GM18951 (cell line): ENCODE results near the gene DPEP2NB.

ENCODE experiments used
- POLR2A ChIP-seq: IDR thresholded peaks from 4 replicates; pipeline ENCODE4 v1.6.1; 2011; ENCODE audit warnings: mild to moderate bottlenecking; ENCODE audit not compliant: insufficient read length, insufficient read depth; ENCODE audit errors: extremely low read depth
- in situ Hi-C: fragments of 300-500 bp; cut with MboI; formaldehyde crosslinking; loops from one replicate; pipeline ENCODE4 v1.12.0; 2022; ENCODE audit warnings: low sequenced_read_pairs, mixed read lengths, inconsistent platforms; ENCODE audit not compliant: unreplicated experiment

DPEP2NB gene

GRCh38 chr16:68015681-68016080, at the start of gene DPEP2NB:
Gene DPEP2NB, minus strand, starts transcription at chr16:68015911. Its CDS starts 141 bp downstream, at chr16:68015770.
- in situ Hi-C loops = no loop called here
- no peak for TF ChIP-seq POLR2A

GRCh38 chr16:68064791-68065365, 49.2 kb upstream of the DPEP2NB start:
- no peak for TF ChIP-seq POLR2A
- in situ Hi-C loops = no loop called here

DNA sequence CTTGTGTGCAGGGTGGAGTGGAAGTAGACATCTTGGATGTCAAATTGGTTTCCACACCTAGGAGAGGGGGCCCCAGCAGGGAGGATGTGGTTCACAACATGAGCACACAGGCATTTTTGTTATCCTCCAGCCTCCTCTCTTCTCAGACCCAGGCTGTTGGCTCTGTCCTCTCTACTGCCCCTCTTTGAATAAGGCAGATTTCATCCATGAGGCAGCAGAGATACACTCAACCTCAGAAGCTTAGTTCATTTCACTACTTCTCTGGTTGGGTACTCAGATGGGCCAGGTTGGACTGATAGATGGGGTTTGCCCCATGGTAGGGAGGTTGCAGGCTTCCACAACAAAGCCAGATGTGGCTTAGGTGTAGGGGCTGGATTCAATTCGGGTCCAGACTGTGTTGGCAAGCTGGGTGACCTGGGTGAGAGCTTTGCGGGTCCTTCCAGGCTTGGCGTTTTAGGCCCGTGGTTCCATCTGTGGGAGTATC, 47.2 kb upstream of the DPEP2NB start:
- in situ Hi-C loops = no loop called here
- no peak for TF ChIP-seq POLR2A

DNA sequence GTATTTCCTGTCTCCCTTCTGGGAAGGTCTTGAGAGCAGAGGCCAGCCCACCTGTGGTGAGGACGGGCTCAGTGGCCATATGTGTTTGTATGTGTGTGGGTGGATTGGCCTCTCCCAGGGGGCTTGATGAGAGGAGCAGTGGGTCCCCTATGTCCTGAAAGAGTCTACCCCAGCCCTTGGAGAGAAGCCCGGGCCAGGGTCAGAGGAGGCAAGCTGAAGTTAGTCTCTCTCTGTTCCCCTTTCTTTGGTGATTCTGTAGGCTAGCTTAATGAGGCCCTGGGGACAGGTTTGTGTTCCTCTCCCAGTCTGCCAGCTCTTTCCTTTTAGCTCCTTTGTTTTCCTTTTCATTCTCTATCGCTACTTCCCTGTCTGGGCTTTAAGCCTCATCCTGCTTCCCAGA, 45.7 kb upstream of the DPEP2NB start:
- no peak for TF ChIP-seq POLR2A
- in situ Hi-C loops = no loop called here

DNA sequence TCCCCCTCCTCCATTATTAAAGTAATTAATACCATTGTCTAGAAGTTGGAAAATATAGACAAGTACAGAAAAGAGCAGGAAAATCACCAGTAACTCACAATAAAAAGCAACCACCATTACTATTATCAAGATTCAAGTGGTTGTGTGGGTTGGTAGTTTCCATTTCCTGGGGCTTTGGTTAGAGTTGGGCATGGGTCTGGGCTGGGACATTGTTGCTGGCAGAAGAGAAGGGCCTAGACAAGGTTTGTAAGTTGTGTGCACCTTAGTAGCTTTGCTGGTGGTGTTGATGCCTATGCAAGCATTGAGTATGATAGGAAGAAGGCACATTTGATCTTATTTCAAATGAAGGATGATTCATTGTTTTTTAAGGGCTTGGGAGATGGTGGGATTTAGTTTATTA, 44.1 kb upstream of the DPEP2NB start:
- no peak for TF ChIP-seq POLR2A
- in situ Hi-C loops = no loop called here

- no peak for TF ChIP-seq POLR2A
- in situ Hi-C loops = no loop called here
Observed at GRCh38 chr16:68055395-68055794, 39.7 kb upstream of the DPEP2NB start.

- TF ChIP-seq POLR2A = no peak
- in situ Hi-C loops = loop anchor here (25.0 kb wide), 1 partner anchor 387 kb away; the partner anchor contains the start of genes ACD, C16orf86, ENKD1 and PARD6A
Observed at GRCh38 chr16:68049449-68049848, 33.7 kb upstream of the DPEP2NB start.

- in situ Hi-C loops = loop anchor here (25.0 kb wide), 1 partner anchor 386 kb away; the partner anchor contains the start of genes ACD, C16orf86, ENKD1 and PARD6A
- no peak for TF ChIP-seq POLR2A
Observed at GRCh38 chr16:68047987-68048386, 32.3 kb upstream of the DPEP2NB start.

DNA sequence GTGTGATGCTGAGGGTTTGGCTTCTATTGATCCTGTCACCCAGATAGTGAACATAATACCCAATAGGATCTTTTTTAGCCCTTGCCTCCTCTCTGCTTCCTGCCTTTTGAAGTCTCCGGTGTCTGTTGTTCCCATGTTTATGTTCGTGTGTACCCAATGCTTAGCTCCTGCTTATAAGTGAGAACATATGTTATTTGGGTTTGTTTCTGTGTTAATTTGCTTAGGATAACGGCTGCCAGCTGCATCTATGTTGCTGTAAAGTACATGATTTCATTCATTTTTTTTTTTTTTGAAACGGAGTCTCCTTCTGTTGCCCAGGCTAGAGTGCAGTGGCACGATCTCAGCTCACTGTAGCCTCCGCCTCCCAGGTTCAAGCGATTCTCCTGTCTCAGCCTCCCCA, 30.4 kb upstream of the DPEP2NB start:
- in situ Hi-C loops = loop anchor here (25.0 kb wide), 1 partner anchor 384 kb away; the partner anchor contains the start of genes ACD, C16orf86, ENKD1 and PARD6A
- no peak for TF ChIP-seq POLR2A

DNA sequence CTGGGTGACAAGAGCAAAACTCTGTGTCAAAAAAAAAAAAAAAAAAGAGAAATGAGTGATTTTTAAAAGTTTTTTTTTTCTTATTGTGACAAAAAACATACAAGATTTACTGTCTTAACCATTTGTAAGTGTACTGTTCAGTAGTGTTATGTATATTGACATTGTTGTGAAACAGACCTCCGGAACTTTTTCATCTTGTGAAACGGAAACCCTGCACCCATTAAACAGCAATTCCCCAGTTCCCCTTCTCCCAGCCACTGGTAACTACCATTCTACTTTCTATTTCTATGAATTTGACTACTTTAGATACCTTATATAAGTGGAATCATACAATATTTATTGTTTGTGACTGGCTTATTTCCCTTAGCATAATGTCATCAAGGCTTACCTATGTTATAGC, 26.1 kb upstream of the DPEP2NB start:
- in situ Hi-C loops = loop anchor here (25.0 kb wide), 1 partner anchor 379 kb away; the partner anchor contains the start of genes ACD, C16orf86, ENKD1 and PARD6A
- TF ChIP-seq POLR2A = no peak

DNA sequence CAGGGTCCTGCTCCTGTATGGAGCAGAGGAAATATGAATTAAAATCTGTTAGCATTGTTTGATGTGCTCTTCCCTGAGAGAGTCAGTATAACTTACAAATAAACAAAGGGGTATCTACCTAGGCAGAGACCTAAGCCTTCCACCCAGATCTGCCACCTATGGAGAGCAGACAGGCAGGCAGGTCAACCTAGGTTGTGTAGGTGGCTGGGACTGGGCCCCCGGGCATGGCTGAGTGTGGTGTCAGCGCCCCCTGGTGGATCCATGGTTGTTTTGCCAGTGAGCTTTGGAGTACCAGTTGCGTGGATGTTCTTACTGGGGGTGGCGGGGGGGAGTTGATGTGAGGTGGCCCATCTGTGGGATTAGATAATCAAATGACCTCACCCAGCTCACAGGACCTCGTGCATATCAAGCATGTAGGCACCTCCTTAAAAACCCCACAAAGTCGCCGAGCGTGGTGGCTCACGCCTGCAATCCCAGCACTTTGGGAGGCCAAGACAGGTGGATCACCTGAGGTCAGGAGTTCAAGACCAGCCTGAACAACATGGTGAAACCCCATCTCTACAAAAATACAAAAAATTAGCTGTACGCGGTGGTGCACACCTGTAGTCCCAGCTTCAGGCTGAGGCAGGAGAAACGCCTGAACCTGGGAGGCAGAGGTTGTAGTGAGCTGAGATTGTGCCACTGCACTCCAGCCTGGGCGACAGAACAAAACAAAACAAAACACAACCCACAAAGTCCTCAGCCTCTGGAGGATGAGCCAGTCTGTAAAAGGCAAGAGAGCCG, 25.0 kb upstream of the DPEP2NB start:
- no peak for TF ChIP-seq POLR2A
- in situ Hi-C loops = loop anchor here (25.0 kb wide), 1 partner anchor 378 kb away; the partner anchor contains the start of genes ACD, C16orf86, ENKD1 and PARD6A

GRCh38 chr16:68037841-68038597, 22.3 kb upstream of the DPEP2NB start:
- TF ChIP-seq POLR2A = no peak
- in situ Hi-C loops = loop anchor here (25.0 kb wide), 1 partner anchor 376 kb away; the partner anchor contains the start of genes ACD, C16orf86, ENKD1 and PARD6A

- TF ChIP-seq POLR2A = no peak
- in situ Hi-C loops = loop anchor here (25.0 kb wide), 1 partner anchor 373 kb away; the partner anchor contains the start of genes ACD, C16orf86, ENKD1 and PARD6A
Observed at GRCh38 chr16:68035227-68035626, 19.5 kb upstream of the DPEP2NB start.
